GM18502 (cell line): ENCODE measurements around the gene AMT.
A peak's percentile ranks its signal among the peaks of the same experiment; 100 is the strongest.
"Not testable (repeated sequence)": the region's sequence is repeated elsewhere in the genome, so short reads cannot be mapped to it uniquely, and the experiment has no call there.

Experiments
- ATAC-seq: cut with Tn5 transposase; IDR thresholded peaks from one replicate; pipeline ENCODE4 v1.9.1; 2021; ENCODE audit warnings: mild to moderate bottlenecking; ENCODE audit not compliant: unreplicated experiment, poor library complexity

The AMT gene

GRCh38 chr3:49428752-49429080 lies 6.4 kb upstream of the AMT start:
- peak; percentile 2 for ATAC-seq

- ATAC-seq = no peak
These were observed 5.3 kb upstream of the AMT start for GRCh38 chr3:49427586-49427985.

- ATAC-seq = no peak
These were observed 2.5 kb upstream of the AMT start for GRCh38 chr3:49424816-49425215.

GRCh38 chr3:49421890-49422378 lies 339 bp downstream of the AMT start:
- no peak for ATAC-seq

GRCh38 chr3:49417516-49418120 lies 4.7 kb downstream of the AMT start:
- ATAC-seq = no peak

- ATAC-seq = no peak
These were observed 5.4 kb downstream of the AMT start for GRCh38 chr3:49416867-49417266.

GRCh38 chr3:49415931-49416601 lies 6.2 kb downstream of the AMT start:
- ATAC-seq = no peak

GRCh38 chr3:49414753-49415152 lies 7.5 kb downstream of the AMT start:
- no peak for ATAC-seq

GRCh38 chr3:49413338-49413734 lies 8.9 kb downstream of the AMT start:
- no peak for ATAC-seq

GRCh38 chr3:49412632-49413337 lies 9.5 kb downstream of the AMT start:
- no peak for ATAC-seq

- ATAC-seq = peak; percentile 80
These were observed 10.2 kb downstream of the AMT start, which contains the start of the genes RHOA and TCTA for GRCh38 chr3:49411968-49412631. Gene RHOA, minus strand, starts transcription at chr3:49411976. Its CDS starts 36,387 bp downstream, at chr3:49375589. Gene TCTA, plus strand, starts transcription at chr3:49412423. Its CDS starts 4 bp downstream, at chr3:49412427.

GRCh38 chr3:49411535-49411967 lies 10.7 kb downstream of the AMT start:
- peak; percentile 28 for ATAC-seq

- ATAC-seq = no peak
These were observed 11.3 kb downstream of the AMT start for GRCh38 chr3:49410846-49411534.

GRCh38 chr3:49410066-49410845 lies 12.0 kb downstream of the AMT start:
- no peak for ATAC-seq

GRCh38 chr3:49406571-49407565 lies 15.4 kb downstream of the AMT start:
- no peak for ATAC-seq

GRCh38 chr3:49405570-49405969 lies 16.7 kb downstream of the AMT start:
- not testable (repeated sequence) for ATAC-seq

GRCh38 chr3:49403891-49404290 lies 18.4 kb downstream of the AMT start:
- ATAC-seq = no peak

GRCh38 chr3:49401766-49402165 lies 20.5 kb downstream of the AMT start:
- ATAC-seq = no peak
